Breast epithelium (tissue), 3 donors: ENCODE measurements around the gene NUTM2A.
"Not testable (repeated sequence)": the region's sequence is repeated elsewhere in the genome, so short reads cannot be mapped to it uniquely, and the experiment has no call there.

Experiments
- CTCF ChIP-seq, 3 donors: fragments of 450-650 bp; IDR thresholded peaks; one replicate each; pipeline ENCODE4 v1.5.1; 2016 to 2017; ENCODE audit warnings: antibody characterized with exemption in 3 of 3, mild to moderate bottlenecking in 3 of 3, moderate library complexity in 3 of 3
- POLR2A ChIP-seq: fragments of 450-650 bp; IDR thresholded peaks from one replicate; pipeline ENCODE4 v1.6.1; 2016; ENCODE audit warnings: antibody characterized with exemption, mild to moderate bottlenecking, moderate library complexity
- POLR2AphosphoS5 ChIP-seq, 3 donors: sonication (generic); formaldehyde crosslinking; IDR thresholded peaks; one replicate each; pipeline ENCODE4 v1.6.1; 2017; ENCODE audit warnings: antibody characterized with exemption in 3 of 3

GRCh38 chr10:87280749-87281392, 55.6 kb downstream of the NUTM2A start:
- TF ChIP-seq CTCF (IDR thresholded peaks at IDR 0.05); POLR2A; POLR2AphosphoS5 (IDR thresholded peaks at IDR 0.05): not testable (repeated sequence)
